Stimulated activated CD8-positive, alpha-beta memory T cell treated with anti-CD3 and anti-CD28 coated beads, Interleukin-4, amount 100 ng/mL, for 4 hours (primary cell): Measurements from ENCODE around the gene ZNF469.

Source experiments
- DNase-seq, 2 donors: peaks; one replicate each; pipeline ENCODE4 v3.0.0-alpha.2; 2020; ENCODE audit warnings: low read depth in 2 of 2, low spot score in 1 of 2

The ZNF469 gene

DNA sequence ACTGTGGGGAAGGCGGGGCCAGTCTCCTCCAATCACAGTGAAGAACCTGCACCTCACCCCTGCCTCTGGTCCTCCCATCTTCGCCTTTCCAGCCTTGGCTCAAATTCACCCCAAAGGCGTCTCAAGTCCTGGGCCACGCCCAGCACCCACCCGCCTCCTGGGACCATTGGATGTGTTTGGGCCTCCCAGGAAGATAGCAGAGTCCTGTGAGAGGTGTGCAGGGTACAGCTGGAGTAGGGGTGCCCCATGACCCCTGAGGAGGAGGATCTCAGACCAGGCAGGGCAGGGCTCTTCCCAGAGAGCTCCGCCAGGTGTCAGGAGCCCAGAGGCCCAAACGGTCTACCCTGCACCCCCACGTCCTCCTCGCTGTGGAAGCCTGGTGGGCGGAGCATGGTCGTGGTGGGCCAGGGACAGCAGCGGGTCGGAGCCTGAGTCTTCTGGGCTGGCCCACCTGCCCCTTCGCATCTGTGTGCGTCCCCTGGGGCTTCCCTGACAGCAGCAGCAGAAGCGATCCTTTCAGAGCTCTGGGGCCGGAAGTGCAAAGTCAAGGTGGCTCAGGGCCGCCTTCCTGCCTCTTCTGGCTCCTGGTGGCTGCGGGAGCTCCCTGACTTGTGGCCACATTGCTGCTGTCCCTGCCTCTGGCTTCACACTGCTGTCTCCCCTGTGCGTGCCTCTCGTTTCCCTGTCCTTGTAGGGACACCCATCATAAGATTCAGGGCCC lies 34.9 kb upstream of the ZNF469 start:
- DNase-seq = no peak

DNA sequence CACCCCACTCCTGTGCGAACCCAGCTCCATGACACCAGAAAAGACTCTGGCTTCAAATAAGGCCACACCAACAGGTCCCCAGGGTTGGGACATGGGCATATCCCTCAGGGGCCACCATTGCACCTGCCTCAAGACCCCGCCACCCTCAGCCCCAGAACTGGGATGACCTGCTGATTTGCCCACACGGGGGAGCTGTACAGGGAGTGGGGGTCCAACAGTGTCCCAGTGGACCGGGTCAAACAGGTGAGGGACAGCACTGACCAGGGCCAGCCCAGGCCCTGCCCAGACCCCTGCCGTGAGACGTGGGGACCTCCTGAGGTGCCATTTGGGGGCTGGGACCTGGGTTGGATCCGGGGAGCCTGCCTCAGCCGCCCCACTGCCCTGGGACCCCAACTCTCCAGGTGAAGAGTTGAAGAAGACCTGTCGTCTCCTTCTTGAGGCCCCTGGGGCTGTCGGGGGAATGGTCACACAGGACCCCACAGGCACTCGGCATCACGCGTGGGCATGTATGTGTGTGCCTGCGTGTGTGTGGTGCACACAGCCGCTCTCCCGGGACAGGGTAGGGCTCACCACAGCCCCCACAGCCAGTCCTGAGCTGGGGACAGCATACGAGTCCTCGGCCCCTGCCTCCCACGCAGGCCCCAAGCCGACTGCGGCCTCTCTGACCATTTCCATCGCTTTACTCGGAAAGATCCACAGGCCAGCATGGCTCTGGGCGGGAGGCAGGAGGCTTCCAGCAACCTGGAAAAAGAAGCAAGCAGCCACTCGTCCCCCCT lies 34.2 kb upstream of the ZNF469 start:
- DNase-seq = no peak

DNA sequence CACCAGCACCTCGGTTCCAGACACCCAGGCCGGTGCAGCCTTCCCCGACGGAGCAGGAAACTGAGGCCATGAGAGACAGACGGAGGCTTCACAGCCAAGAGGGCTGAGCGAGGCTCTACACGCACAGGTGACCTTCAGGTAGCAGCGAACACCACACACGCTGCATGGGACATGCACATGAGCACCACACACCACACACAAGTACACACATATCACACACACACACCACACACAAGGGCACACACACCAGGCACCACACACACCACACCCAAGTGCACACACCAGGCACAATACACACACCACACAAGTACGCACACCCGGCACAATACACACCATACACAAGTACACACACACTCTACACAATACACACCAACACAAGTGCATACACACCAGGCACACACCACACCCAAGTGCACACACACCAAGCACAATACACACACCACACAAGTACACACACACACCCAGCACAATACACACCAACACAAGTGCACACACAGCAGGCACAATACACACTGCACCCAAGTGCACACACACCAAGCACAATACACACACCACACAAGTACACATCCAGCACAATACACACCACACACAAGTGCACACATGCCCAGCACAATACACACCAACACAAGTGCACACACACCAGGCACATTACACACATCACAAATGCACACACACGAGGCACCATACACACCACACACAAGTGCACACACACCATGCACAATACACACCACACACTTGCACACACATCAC lies 33.4 kb upstream of the ZNF469 start:
- no peak for DNase-seq

DNA sequence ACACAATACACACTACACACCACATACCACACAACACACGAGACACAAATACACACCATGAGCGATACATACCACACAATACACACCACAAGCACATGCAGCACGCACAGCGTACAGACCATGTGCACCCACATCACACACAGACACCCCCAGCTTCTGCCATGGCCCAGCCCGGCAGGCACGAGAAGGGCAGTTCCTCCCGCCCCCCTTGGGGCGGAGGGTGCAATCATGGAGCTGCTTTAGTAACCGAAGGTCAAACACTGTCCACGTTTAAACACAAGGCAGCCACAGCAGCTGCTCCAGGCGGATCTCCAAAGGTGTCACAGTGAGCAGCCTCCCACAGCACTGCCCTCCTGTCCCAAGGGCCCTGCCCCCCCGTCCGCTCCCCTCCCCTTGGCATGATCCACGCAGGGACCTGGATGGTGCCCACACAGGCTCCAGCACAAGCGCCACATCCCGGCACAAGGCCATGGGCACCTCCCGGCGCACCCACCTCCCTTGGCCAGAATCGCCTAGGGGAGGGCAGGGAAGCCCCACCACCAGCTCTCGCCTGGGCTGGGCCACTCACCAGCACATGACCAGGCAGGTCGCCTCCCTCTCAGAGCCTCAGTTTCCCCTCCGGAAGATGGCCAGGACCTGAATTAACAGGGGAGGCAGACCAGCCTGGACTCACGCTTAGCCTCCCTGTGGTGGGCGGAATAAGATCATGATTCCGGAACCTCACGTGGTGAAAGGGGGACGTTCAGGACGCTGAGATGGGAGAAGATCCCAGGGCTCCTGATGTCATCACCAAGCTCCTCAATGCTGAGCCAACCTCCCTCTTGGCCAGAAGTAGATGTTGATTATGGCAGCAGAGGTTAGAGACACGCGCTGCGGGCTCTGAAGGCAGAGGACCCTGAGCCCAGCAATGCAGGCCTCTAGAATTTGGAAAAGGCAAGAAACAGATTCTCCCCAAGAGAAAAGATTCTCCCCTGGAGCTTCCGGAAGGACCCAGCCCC lies 32.6 kb upstream of the ZNF469 start:
- no peak for DNase-seq

DNA sequence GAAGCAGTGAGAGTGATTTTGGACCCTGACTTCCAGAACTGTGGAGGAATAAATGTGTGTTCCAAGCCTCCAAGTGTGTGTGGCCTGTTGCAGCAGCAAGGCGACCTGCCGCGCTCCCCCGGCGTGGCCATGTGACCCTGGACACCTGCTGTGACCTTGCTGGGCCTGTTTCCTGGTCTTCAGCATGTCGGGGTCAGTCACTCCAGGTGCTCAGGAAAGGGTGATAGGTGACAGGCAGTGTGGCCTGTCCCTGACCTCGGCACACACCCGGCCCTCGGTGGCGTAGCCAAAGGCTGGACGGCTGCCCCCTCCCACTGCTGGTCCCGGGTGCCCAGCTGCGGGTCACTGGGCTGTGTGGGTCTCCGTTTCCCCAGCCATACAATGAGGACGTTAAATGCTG lies 31.8 kb upstream of the ZNF469 start:
- no peak for DNase-seq

DNA sequence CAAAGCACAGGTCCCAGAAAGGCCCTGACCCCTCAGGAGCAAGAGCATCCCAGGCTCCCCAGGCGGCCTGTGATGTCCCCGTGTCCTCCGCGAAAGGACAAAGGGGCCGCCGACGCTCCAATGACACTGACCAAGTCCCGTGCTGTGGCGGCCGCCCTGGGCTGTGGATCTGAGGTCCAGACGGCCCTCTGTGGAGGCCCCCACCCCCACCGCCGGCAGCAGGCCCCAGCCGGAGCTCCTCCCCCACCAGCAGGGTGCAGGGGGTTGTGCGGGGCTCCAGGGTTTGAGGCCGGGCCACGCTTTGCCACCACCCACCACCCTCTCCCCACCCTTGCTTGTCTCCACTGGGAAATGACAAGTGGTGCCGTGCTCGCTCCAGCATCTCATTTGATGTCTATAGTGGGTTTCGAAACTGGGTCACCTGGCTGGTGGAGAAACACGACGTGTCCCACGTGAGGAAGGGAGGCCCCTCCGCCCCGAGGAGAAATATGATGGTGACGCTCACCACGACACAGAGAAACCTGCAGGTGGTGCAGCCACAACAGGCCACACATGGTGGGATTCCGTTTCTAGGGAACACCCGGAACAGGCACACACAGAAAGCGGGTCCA lies 31.2 kb upstream of the ZNF469 start:
- DNase-seq = no peak

DNA sequence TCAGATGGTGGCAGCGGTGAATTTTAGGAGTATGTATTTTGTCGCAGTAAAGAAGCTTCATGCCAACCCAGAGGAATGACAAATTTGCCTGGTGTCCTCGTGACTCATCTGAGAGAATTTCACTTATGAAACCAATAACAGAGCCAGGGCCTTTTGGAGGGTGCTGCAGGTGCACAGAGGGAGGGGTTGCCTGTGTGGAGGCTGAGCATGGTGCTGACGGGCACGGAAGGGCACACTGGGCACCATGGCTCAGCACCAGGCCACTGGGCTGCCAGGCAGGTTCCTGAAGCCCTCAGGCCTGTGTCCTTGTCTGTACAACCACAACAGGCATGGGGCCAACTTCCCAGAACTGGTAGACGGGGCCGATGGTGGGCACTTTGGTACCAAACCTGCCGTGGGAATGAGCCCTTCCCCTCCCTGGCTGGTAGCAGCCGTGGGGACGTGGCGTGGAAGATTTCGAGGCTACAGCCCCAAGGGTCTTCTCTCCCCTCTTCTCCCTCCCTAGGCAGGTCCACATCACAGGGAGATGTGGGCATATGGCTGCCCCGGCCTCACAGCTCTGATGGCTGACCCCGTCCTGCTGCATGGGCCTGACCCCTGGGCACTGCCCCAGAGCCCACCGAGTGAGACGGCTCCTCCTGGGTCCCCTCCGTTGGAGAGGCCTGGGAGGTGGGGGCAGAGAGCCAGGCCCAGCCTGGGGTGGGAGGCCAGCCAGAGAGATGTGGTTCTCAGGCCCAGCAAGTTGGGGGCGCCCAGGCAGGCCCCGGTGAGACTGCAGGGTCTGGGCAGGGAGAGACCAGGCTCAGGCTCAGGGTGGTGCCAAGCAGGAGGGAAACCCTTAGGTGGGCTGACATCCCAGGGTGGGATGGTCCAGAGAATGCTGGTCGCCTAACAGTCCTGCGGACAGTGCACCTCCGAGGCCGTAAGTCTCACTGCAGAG lies 30.2 kb upstream of the ZNF469 start:
- no peak for DNase-seq

DNA sequence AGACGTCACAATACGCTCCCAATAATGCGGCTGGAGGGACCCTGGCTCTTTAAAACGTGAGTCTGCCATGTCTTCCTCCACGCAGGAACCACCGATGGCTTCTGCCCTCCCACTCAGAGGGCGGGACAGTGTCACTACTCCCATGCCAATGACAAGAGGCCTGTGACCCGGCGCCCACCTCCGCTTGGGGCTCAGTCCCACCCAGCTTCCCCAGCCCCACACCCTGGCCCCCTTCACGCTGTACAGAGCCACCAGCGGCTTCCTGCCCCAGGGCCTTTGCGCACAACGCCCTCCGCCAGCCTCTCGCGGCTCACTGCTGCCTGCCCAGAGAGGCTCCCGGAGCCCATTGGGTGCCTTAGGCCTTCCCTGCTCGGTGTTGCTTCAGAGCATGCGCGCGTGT lies 29.5 kb upstream of the ZNF469 start:
- no peak for DNase-seq

DNA sequence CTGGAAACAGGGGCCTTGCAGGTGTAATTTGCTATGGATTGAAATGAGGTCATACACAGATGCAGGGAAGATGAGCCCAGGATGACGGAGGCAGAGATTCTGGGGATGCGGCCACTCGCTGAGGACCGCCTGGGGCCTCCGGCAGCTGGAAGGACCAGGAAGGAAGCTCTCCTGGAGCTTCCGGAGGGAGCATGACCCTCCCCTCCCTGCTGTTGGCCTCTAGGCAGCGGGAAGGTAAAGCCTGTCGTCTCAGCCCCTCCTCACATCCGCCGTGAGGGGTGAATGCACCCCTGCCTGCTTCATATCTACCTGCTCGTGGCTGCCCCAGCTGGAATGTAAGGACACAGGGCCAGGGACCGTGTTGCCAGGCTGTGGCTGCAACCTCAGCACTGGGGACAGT lies 29.1 kb upstream of the ZNF469 start:
- no peak for DNase-seq

DNA sequence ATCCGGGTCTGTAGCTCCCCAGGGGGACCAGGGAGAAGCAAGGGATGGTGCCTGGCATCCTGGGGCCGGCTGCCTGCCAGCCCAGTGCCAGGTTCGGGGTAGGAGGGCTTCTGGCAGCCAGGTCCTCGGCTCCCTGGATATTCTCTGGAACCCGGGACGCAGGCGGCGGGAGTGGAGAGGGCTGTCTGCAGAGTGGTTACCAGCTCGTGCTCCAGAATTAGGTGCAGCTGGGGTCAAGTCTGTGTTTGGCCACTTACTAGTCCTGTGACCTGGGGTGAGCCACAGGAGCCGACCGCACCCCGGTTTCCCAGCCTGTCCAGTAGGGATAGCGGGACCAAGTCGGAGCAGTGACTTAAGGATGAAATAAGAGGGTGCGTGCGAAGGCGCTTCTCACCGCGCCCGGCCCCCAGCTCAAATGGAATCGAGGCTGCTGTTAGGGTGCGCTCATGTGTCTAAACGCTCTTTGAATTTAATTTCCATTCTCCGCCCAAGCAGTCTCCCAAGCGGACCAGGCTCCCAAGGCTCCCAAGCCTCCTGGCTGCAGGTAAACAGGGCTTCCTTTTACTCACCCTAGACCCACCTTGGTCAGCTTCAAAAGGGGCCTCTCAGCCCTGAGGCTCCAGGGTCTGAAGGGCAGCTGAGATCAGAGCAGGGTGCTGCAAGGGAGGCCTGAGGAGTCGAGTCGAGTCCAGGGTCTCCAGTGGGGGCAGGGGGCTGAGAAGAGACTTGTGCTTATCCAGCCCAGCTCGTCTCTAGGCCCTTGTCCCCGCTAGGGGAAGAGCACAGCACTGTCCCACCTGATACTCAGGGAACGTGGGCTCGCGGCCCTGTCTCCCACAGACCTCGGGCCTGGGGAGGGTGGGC lies 28.3 kb upstream of the ZNF469 start:
- no peak for DNase-seq

DNA sequence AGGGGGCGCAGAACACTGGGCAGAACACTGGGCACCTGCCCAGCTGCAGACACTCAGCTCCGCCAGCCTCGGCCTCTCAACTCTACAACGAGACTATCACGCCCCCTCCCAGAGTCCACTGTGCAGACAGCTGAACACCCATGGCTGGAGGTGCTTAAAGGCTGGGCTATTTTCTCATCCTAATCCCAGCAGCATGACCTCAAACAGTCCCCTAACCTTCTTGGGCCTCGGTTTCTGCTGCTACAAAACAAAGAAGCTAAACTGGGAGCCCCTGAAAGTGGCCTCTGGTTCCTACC lies 27.7 kb upstream of the ZNF469 start:
- DNase-seq = no peak

DNA sequence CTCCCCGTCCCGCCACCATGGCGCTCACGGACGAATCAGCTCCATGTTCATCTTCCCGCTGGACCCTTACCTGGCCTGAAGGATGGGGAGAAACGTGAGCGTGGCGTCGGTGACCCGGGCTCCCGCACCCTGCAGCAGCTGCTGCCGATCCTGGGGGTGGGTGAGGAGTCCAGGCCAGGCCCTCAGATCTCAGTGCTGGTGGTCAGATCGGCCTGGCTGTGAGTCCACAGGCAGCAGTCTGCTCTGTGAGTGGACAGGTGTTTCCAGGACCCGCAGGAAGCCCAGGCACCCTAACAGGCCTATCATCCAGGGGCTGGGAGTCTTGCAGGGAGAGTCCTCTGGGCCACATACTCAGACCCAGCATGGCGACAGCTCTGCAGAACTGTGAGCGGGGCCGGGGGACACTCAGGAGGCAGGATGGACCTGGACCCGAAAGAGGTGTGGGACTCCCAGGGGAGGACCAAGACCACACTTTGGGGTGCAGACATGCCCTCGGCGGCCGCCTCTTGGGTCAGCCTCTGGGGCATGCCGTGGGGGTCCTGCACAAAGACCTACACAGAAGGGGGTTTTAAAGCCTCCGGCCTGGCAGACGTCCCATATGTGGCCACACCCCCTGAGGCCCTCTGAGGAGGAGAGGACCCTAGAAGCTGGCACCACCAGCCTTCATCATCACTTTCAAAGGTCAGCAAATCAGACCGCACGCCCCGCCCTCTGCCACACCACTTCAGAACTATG lies 27.2 kb upstream of the ZNF469 start:
- DNase-seq = no peak

DNA sequence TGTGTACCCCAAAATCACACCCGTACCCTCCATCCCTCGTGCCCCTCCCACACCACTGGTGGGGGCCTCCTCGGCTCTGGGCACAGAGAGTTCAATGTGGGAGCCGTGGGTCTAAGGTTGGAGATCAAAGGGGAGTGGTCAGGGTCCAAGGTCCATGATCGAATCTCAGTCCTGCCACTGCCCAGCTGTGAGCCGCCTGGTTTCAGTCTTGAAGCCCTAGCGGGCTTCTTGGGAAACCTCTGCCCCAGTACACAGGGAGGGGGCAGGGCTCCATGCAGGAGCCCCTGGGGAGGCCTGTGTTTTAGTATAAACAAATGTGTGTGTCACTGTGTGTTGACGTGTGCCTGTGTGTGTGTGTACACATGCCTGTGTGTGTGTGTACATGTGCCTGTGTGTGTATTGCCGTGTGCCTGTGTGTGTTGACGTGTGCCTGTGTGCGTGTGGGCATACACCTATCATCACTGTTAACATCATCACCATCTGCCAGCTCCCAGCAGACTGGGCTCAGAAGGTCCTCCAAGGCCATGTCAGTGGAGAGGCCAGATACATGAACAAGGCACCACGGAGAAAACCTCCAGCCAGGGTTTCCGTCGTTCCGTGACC lies 26.5 kb upstream of the ZNF469 start:
- DNase-seq = no peak

DNA sequence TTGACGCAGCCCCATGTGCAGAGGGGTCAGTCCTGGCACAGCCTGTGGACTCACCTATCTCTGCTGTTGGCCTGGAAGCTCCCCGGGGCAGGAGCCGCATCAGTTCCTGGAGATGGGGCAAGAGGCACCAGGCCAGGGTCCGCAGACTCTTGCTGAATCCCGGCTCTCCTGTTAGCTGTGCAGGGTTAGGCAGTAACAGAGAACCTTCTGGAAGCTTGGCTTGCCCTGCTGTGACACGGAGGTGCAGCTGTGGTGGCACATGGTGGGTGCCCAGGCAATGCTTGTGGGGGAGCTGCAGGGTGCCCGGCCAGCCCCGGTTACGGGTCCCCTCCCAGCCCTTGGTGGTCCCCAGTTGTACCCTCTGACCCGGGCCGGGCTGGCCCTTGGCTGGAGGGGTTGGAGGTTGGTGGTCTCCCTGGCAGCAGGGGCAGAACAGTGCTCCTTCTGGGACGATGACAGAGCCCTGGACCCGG lies 26.0 kb upstream of the ZNF469 start:
- no peak for DNase-seq

DNA sequence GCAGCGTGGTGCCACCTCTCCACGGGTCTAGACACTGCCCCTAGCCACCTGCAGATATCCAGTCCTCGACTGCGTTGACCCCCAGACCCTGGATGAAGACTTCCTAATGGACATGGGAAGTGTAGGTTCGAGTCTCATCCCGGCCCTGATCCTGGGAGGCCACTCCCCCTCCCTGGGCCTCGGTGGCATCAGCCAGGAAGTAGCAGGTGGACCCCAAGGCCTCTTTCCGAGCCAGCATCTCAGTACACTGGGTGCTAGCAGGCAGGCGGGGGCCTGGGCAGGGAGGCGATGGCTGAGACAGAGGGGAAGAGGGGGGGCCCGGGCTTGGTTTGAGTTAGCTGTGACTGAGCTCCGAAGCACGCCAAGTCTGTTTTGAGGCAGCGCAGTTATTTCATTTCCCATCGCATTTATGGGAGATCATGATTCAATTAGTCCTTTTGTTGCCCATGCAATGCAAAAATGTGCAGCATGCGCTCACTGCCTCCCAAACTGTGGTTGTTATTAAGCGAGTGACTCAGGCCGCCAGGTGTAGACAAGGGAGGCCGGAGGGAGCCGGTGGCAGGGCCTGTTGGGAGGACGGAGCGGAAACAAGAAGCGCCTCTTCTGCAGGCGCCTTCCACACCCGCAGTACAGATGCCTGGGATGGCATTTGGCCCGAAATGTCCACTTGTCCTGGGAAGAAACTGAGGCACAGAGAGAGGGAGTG lies 25.3 kb upstream of the ZNF469 start:
- DNase-seq = no peak

DNA sequence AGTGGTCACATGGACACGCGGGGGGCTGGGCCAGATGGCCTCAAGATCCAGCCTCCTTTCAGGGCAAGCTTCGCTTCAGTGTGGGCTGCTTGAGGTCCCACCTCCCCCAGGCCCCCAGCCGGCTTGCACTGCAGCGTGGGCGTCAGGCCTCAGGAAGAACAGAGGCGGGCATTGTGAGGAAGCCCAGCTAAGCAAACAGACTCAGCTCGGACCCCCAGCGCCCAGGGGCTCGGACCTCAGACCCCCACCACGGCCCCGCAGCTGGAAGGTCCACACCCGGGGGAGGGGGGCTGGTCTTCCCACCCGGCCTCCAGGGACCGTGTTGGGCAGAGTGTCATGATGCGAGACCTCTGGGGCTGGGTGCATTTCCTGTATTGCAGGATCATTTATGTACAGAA lies 24.7 kb upstream of the ZNF469 start:
- no peak for DNase-seq

DNA sequence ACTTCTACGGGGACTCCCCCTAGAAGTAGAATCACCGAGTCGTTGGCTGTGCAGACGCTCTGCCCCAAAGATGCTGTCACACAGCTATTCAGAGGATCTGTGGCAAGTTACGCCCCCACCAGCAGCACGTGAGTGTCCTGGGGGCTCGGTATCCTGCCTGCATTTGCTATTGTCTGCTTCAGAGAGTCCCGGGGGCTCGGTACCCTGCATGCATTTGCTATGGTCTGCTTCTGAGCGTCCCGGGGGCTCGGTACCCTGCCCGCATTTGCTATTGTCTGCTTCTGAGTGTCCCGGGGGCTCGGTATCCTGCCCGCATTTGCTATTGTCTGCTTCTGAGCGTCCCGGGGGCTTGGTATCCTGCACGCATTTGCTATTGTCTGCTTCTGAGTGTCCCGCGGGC lies 23.8 kb upstream of the ZNF469 start:
- no peak for DNase-seq
